NAMALWA (cell line): ENCODE measurements around the gene CEL.
"Not testable (repeated sequence)": the region's sequence is repeated elsewhere in the genome, so short reads cannot be mapped to it uniquely, and the experiment has no call there.

Experiments used
- DNase-seq: peaks from one replicate; pipeline ENCODE4 v3.0.0-alpha.2; 2015; ENCODE audit warnings: low spot score

CEL gene

DNA sequence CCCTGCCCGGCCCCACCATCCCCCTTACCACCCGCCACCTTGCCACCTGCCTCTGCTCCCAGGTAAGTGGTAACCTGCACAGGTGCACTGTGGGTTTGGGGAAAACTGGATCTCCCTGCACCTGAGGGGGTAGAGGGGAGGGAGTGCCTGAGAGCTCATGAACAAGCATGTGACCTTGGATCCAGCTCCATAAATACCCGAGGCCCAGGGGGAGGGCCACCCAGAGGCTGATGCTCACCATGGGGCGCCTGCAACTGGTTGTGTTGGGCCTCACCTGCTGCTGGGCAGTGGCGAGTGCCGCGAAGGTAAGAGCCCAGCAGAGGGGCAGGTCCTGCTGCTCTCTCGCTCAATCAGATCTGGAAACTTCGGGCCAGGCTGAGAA lies at the start of gene CEL:
Gene CEL, plus strand, starts transcription at position 218 of the 382 bp plus-strand sequence. Its CDS starts 22 bp downstream, at position 240.
- not testable (repeated sequence) for DNase-seq

GRCh38 chr9:133014696-133015095 lies 47.1 kb upstream of the CEL start:
- no peak for DNase-seq

GRCh38 chr9:133023117-133023890 lies 38.5 kb upstream of the CEL start:
- DNase-seq = peak; percentile 54

GRCh38 chr9:133026426-133026825 lies 35.4 kb upstream of the CEL start:
- DNase-seq = no peak

GRCh38 chr9:133027134-133027533 lies 34.6 kb upstream of the CEL start:
- no peak for DNase-seq

GRCh38 chr9:133028221-133028620 lies 33.6 kb upstream of the CEL start:
- no peak for DNase-seq

- no peak for DNase-seq
These were observed 31.8 kb upstream of the CEL start for GRCh38 chr9:133029994-133030316.

- DNase-seq = peak; percentile 99
These were observed 31.3 kb upstream of the CEL start, which contains the start of gene GTF3C5 for GRCh38 chr9:133030317-133031129. TSS of gene GTF3C5 (plus strand) at chr9:133030997. CDS start at chr9:133031012, 15 bp downstream.

DNA sequence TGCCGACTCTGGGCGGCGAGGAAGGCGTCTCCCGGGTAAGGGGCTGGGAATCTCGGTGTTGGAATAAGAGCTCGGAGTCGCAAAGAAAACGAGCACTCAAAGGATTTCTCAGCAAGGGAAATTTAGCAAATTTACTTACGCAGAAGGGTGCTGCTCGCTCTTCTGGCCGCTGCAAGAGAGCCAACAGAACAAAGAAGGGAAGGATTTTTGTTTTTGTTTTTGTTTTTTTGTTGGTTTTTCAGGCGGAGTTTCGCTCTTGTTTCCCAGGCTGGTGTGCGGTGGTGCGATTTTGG lies 30.7 kb upstream of the CEL start:
- DNase-seq = no peak

- no peak for DNase-seq
These were observed 30.3 kb upstream of the CEL start for GRCh38 chr9:133031496-133031911.

DNA sequence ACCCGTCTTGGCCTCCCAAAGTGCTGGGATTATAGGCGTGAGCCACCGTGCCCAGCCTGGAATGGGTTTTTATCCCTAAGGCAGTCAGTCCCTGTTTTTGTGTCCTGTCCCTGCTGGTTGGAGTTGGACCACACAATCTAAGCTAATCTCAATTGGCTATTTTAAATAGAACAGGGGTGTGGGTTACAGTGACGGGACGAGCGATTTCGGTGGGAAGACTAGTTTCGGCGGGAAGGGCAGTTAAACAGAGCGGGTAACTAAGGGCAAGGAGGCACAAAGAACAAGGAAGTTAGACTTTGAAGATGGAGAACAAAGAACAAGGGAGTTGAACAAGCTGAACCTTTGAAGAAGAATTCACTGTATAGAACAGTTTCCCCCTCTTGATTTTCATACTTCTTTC lies 29.6 kb upstream of the CEL start:
- no peak for DNase-seq

GRCh38 chr9:133035669-133036068 lies 26.1 kb upstream of the CEL start:
- no peak for DNase-seq

DNA sequence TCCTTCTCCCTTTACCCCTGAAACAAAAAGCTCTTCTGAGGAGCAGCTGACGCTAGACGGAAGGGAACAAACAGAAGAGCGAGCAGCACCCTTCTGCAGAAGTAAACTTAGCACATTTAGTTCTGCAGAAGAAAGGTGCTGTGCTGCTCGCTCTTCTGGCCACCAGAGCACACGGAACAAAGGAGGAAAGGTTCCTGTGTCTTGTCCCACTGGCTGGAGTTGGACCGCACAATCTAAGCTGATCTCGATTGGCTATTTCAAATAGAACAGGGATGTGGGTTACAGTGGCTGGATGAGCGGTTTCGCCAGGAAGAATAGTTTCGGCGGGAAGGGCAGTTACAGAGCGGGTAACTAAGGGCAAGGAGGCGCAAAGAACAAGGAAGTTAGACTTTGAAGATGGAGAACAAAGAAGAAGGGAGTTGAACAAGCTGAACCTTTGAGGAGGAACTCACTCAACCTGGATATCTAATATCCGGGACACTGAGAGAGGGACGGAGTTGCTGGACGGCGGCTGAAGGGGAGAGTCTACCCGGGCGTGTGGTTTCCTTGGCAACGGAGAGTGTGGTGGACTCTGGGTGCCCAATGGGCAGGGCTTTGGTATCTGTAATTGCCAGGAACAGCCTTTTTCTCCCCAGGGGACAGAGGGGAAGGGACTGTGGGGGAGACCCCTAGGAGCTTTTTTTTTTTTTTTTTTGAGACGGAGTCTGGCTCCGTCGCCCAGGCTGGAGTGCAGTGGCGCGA lies 23.8 kb upstream of the CEL start:
- DNase-seq = no peak

GRCh38 chr9:133040892-133041479 lies 20.8 kb upstream of the CEL start:
- peak; percentile 58 for DNase-seq

DNA sequence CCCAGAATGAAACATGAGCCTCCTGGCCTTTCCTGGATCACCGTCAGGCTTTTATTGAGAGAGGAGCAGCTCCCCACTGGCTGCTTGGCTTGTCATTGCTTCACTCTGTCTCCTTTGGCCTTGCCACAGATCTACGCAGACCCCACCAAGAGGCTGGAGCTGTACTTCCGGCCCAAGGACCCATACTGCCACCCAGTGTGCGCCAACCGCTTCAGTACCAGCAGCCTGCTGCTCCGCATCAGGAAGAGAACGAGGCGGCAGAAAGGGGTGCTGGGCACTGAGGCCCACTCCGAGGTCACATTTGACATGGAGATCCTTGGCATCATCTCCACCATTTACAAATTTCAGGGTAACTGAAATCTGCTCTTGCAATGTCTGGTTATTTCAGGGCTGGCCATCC lies 19.8 kb upstream of the CEL start:
- DNase-seq = no peak

GRCh38 chr9:133042676-133043075 lies 19.1 kb upstream of the CEL start:
- DNase-seq = no peak

DNA sequence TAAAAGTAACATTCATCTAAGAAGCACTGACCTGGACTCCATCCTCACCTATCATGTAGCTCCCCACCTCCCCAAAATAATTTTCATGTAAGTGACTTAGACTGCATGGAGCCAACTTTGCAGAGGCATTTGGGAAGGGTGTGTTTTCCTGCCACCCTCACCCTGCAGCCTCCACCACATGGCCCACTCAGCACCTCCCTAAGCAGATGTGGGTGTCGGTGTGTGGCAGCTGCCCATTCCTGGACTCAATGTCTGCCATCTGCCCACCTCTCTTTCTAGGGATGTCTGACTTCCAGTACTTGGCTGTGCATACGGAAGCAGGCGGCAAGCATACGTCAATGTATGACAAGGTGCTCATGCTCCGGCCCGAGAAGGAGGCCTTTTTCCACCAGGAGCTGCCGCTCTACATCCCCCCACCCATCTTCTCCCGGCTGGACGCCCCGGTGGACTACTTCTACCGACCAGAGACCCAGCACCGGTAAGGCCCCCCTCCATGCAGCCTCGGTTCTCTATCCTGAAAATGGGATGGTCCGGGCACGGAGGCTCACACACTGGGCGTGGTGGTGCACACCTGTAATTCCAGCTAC lies 18.2 kb upstream of the CEL start:
- no peak for DNase-seq

- DNase-seq = no peak
These were observed 17.7 kb upstream of the CEL start for GRCh38 chr9:133044125-133044524.

DNA sequence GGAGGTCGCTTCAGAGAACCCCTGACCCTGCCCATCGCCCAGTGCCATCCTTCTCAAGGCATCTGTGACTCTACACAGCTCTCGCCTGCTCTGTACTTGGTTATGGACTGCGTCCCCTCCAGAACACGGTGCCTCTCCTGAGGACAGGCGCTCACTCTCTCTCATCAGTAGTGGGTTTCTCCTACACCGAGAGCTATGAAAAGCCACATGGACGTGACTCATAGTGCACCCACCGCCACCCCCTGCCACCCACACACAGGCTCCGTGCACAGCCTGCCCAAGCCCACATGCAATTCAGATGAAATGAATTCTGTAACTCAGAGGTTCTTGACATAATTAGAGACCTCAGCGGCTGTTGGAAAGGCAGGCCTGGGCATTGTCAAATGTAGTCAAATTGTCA lies 17.1 kb upstream of the CEL start:
- DNase-seq = no peak

- DNase-seq = no peak
These were observed 16.6 kb upstream of the CEL start for GRCh38 chr9:133045132-133045531.

DNA sequence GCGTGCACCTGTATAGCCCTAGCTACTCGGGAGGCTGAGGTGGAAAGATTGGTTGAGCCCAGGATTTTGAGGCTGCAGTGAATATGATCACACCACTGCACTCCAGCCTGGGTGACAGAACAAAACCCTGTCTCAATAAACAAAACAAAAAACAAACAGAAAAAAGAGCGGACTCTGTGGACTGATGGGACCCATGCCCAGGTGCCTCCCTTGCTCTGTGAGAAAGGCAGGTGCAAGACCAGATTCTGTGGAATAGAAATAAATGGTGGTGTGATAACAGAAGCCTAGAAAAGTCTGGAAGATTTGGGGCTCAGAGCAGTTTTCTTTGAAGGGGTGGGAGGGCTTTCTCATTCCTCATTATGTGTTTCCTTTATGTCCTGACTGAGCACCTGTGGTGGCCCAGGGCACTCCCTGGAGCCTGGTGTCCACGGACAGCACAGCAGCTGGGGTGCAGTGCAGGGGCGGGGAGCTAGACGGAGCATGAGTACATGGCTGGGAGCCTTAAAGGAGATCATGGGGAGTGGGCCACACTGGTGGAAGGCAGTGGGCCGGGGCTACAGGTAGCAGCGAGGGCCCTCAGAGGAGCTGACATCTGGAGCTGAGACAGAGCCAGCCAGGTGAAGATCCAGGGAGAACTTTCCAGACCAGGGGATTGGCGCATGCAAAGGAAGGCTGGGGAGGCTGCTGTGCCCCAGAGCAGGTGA lies 15.4 kb upstream of the CEL start:
- DNase-seq = no peak

GRCh38 chr9:133046900-133047295 lies 14.9 kb upstream of the CEL start:
- no peak for DNase-seq
